Measurements from ENCODE around the gene TIGD1.
"Not testable (repeated sequence)": the region's sequence is repeated elsewhere in the genome, so short reads cannot be mapped to it uniquely, and the experiment has no call there.

TIGD1 gene

DNA sequence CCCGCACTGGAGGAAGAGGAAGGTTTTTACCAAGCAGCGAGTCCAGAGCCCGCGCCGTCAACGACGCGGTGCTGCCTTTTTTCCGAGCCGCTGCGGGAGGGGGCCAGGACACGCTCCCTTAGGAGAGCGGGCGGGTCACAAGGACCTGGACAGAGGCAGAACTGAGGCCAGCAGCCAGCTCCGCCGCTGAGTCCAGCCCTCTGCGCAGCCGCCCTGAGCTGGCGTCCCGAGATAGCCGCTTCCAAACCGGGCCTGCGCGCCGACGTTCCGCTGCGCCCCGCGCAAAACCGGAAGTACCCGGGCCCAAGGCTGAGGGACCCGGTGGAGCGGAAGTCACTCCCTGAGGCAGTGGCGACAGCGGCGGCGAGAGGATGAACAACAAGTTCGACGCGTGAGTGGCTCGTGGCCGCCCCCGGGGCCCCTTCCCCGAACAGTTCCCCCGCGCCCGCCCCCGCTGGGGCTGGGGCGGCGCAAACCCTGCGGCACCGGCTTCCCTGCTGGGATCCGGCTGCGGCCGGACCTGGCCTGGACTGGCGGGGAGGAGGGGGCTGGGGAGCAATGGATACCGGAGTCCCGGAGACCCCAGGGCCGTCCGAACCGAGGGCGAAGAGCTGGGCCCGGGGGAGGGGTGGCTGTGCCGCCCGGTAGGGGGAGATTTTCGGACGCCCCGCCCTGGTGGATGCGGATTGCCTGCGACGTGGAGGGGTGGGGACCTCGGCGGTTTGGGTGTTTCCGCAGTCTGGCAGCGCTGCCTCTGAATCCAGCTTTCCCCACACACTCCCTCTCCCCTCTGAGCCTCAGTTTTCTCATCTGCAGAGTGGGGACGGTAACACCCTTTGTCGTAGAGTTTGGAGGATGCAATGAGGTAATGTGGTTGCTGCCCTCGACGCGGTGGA lies at the start of gene TIGD1, which contains the start of gene EIF4E2:
Gene TIGD1 (minus strand): TSS at position 204 of the 896 bp plus-strand sequence. CDS start 675 bp downstream, outside the sequence.
Gene EIF4E2 (plus strand): TSS at position 336 of the 896 bp plus-strand sequence. CDS start 36 bp downstream, at position 372.
- peak; percentile 47 for DNase-seq

DNA sequence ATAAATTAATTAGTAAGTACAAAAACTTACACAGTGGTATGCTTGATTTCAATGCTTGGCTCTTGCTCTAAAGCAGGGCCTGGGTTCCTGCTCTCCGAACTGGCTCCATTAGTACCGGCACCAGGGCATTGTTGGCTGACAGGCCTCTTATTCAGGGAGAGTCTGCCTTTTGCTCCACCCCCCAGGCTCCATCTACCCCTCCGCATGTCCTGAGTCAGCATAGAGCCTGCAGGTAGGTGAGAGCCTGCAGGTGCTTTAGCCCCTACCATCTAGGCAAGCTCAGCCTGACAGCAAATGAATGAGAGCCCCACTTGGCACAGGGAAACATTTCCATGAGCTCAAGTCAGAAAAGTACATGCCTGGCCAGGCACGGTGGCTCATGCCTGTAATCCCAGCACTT lies 47.9 kb upstream of the TIGD1 start:
- DNase-seq: no peak

DNA sequence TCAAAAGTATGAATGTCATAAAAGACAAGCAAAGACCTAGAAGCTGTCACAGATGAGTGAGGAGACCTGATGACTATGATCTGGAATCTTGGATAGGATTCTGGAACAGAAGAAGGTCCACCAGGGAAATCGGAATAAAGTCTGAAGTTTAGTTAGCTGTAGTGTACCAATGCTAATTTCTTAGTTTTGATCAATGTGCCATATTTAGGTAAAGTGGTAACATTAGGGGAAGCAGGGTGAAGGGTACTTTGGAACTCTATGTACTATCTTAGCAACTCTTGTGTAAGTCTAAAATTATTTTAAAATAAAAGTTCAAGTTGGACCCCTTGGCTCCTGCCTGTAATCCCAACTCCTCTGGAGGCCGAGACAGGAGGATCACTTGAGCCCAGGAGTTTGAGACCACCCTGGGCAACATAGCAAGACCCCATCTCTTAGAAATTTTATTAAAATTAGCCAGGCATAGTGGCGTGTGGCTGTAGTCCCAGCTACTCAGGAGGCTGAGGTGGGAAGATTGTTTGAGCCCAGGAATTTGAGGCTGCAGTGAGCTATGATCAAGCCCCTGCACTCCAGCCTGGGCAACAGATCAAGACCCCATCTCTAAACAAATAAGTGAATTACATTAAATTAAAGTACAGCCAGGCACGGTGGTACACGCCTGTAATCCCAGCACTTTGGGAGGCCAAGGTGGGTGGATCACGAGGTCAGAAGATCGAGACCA lies 47.2 kb upstream of the TIGD1 start:
- DNase-seq: no peak

DNA sequence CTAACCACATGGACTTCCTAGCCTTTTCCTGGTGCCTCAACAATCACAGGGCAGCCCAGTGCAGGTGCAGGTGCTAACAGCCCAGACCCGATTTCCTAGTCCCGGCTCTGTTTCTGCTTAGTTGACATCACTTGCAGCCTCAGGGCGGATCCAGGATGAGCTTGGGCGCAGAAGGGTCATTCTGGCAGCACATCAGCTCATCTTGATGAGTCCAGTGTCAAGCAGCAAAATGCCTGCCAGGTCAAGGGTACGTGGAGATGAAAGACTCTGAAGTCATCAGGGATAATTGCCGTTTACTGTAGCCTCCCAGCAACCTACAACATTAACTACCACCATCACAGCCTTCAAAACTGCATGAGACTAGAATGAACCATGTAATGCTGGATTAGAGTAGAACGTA lies 43.6 kb upstream of the TIGD1 start:
- no peak for DNase-seq

DNA sequence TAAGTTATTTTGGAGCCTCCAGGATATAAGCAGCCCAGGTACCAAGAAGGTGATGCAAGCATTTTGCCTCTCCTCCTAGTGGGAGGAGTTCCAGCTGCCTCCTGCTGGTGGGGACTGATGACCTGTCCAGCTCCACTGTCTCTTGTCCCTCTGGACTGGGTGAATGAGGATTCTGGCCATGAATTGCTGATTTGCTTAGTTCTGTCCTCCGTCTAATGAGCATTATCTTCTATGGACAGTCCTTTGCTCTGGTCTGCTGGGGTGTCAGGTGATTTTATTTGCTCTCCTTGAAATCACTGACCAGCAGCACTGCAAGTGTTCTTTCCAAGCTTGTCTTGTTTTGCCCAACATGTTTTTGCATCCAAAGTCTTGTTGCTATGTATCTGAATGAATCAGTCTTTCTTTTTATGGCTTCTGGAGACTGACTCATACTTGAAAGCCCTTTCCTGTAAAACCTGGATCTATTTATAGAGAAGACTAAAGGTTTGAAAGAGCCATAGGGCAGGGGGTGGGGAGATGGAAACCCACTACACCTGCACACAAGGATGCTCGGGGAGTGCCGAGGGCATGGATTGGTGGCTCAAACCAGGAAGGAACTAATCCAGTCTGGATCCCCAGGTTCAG lies 42.5 kb upstream of the TIGD1 start:
- no peak for DNase-seq

DNA sequence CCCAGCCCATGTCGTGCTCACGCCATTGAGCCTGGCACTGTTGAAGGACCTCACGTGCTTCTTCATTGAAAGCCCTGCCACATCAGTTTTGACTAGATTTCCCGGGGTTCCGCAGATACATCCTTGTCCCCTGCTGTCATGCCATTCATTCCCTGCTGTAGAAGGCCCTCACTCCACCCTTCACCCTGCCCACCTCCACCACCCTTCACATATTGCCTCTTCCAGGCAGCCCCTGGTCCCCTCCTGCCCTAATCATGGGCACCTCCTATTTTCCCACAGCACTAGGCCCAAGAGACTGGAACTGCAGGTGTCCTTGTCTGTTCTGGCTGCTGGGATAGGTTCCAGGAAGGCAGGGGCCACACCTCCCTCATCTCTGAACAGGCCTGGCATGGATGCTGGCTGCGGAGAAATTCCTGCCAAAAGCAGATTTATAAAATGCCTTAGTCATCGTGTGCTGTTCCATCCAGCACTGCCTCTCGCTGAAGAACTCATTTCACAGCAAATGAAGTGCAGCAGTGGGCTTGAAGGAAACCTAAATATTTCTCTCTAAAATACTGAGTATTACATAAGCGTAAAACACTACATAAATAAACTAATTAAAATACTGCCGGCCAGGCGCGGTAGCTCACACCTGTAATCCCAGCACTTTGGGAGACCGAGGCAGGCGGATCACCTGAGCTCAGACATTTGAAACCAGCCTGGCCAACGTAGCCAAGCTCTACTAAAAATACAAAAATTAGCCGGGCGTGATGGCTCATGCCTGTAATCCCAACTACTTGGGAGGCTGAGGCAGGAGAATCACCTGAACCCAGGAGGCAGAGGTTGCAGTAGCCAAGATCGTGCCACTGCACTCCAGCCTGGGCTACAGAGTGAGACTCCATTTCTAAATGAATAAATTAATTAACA lies 38.6 kb upstream of the TIGD1 start:
- DNase-seq: no peak

DNA sequence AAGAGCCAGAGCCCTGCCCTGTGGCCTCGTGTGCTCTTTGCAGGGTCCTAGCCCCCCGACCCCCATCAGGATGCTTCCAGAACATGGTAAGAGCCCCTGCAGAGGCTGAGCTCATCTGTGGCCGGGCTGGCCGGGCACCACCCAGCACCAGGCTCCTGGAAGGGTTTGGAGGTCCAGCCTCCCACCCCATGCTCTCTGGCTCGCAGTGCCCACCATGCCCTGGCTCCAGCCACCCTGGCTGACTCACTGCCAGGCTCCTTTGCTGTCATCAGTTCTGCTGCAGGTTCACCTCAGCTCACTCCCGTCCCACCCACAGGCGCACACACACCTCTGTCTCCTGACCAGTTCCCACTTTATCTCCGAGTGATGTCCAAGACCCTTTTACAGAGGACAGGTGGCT lies 37.7 kb upstream of the TIGD1 start:
- no peak for DNase-seq

DNA sequence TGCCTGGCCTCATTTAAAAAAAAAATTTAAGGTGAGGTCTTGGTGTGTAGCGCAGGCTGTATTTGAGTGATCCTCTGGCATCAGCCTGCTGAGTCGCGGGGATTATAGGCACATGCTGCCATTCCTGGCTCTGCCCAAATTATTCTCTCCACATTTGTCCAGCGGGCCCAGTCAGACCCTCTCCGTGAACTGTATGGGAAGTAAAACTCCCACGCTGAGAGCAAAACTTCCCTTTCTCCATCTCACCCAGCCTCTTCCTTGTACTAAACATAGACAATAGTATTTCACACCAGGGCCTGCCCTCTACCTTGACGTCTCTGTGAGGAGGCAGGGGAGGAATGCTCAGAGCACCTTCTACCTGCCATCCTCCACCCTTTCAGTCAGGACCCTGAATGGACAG lies 37.2 kb upstream of the TIGD1 start:
- DNase-seq: no peak

DNA sequence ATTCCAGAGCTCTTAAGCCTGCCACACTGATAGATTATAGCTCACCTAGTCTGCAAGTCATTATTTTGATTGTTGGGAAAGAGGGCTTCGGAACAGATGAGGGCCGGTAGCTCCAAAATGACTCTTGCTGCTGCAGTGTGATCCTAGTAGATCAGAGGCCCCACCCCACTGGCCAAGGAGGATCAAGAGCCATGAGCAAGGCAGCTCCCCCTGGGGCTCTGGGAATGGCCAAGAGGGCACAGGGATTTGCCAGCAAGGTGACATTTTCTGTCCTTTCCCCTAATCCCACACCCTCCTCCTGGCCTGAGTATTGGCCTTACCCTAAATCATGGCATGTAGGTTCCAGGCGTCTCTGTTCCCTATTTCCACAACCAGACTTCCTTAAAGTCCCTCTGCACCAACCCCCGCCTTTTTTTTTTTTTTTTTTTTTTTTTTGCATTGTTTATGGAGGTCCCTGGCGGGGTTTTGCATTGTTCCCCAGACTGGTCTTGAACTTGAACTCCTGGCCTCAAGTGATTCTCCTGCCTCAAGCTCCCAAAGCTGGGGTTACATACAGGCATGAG lies 36.7 kb upstream of the TIGD1 start:
- no peak for DNase-seq

DNA sequence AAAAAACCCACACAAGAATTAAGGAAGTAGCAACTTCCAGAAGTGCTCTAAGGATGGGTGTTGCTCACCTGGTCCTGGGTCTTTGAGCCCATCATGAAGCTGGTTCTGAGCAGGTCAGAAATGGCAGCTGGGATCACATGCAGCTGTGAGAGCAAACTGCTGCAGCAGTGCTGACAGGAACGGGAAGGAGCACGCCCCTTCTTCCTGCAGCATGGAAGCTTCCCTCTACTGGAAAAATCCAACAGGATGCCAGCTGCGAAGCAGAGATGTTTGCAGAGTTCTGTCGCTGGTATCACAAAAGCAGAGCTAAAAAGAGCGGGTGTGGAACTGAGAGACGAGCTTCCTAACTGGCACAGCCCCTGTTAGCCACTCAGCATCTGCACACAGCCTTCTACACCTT lies 33.9 kb upstream of the TIGD1 start:
- no peak for DNase-seq

DNA sequence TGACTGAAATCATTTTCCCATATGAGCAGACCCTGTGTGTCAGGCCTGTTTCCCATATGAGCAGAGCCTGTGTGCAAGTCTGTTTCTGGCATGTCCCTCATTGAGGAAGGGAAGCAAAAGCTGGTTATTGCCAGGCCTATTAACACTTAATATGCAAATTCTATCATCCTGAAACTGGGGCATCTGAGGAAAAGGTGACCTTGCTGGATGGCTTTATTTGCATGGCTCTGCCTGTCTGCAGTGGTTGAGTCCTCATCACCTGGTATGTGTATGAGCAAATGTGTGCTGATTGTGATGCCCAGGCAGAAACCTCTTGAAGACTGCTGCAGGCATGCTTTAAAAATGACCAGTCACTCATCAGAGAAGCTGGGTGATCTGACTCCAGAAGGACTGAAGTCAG lies 31.4 kb upstream of the TIGD1 start:
- DNase-seq: no peak

DNA sequence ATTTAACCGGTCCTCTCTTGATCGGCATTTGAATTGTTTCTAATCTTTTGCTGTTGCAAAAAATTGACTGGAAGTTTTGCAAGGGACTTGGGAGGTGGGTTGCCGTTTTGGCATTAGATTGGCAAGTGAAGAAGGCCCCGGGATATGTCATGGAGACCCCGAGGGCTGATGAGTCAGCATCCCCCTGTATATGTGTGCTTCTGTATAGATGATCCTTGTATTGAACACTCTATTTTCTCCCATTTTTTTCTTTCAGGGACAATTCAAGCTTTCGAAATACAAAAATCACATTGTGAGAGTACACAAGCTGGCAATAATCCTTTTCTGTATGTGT lies 30.3 kb upstream of the TIGD1 start:
- no peak for DNase-seq

DNA sequence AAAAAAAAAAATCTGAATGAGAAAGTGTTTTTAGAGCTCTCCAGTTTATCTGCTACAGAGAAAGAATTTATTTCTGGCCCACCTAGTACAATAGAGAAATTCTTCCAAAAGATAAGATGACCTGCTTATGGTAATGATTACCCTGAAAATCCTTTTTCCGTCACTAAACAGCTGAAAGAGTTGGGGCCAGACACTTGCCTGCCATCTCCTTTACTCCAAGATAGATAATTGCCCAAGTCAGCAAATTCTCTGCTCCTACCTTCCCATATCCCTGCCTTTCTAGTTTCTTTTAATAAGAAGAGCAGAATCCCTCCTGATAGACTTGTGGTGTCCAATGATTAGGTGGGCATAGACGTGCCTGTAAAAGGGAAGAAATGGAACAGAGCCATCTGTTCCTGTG lies 28.3 kb upstream of the TIGD1 start:
- no peak for DNase-seq

DNA sequence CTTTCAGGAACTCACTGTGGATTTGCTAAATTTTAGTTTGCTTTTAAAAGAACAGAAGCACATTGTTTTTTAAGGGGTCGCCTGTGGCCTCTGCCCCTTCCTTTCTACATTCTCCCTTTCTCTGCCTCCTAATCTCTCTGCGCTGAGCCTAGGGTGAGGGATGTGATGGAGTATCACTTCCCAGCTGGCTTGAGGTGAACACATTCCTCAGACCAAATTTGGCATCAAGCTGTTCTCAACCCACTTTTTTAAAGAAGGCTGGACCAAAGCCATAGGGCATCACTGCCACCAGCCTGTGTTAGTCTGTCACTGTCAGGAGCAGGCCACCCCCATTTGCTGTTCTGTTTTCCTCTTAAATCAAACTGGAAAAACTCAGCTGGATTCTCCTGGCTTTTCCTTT lies 27.5 kb upstream of the TIGD1 start:
- DNase-seq: no peak

DNA sequence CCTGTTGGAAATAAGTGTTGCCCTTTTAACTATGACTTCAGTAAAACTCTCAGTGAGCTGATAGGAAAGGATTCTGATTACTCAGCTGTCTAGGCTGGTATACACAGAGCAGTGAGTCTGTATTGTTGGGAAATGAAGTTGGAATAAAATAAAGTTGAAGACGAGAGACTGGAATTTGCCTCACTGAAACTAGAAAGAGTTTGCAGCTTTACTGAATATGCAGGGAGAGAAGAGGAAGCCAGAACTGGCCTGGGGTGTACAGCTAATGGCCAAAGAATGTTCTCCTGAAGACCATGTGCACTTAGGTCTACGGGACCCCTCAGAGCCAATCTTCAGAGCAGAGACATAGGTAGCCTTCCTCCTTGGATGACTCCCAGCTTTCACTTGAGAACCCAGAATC lies 26.6 kb upstream of the TIGD1 start:
- no peak for DNase-seq

DNA sequence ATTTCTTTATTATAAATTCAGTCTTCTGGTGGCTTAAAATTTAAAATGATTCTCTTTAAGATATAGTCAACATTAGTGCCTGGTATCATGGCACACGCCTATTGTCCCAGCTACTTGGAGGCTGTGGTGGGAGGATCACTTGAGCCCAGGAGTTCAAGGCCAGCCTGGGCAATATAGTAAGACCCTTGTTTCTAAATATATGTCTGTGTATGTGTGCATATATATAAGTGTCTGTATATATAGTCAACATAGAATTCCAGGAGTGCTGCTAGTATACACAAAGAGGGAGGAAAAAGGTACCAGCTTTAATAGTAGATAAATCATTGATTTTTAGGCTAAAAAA lies 25.0 kb upstream of the TIGD1 start:
- DNase-seq: no peak

DNA sequence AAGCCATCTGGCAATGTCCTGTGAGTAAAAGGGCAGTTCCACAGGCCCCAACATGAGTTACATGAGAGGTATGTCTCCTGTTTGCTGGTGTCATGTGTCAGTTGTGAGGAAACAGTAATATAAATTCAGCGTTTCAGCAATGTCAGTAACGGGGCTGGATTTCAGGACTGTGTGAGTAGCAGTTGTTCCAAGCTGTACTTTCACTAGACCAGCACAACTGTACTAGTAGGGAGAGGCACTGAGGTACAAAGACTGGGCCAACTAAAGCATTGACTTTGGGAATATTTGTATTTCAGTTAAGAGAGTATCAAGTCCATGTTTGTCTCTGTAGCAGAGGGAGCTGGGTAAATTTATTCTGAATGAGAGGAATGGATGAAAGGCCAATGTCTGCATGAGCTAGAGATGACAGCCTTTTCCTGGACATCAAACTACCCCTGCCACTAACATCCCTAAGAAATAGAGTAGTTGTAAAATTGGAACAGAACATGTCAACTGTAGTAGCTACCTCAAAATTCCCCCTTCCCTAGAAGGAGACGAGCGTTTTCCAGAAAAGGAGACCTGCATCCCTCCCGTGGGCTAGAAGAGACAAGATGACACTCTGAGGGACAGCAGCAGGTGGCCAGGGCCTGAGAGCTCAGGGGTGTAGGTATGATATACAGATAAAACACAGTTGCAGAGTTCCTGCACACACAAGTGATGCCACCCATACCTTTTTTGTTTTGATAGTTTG lies 24.5 kb upstream of the TIGD1 start:
- no peak for DNase-seq

DNA sequence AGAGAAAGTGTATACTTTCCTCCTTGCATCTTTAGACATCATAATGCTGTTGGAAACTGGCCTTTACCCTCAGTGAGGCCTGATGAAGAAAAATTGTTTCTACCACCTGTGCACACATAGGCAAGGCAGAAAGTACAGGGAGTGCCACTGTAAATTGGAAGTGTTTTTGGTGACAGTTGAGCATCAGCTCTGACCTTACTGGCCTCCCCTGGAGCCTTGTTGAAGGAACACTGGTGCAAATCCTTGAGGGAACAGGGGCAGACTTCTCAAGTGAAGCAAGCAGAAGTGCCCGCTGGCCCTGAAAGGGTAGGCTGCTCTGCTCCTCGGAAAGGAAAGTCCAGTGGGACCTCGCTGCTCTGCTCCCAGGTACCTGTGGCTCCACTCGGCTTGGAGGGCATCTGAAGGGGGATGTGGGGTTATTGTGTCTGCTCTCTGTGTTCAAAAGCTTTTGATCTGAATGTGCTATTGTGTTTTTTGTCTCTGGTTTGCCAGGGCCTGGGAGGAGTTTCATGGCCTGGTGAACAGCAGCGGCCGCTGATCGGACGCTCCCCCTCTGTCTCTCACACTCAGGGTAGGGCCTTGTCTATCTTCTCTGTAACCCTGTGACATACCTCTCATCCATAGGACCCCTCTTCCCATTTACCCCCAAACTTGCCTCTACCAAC lies 23.5 kb upstream of the TIGD1 start:
- DNase-seq: no peak

DNA sequence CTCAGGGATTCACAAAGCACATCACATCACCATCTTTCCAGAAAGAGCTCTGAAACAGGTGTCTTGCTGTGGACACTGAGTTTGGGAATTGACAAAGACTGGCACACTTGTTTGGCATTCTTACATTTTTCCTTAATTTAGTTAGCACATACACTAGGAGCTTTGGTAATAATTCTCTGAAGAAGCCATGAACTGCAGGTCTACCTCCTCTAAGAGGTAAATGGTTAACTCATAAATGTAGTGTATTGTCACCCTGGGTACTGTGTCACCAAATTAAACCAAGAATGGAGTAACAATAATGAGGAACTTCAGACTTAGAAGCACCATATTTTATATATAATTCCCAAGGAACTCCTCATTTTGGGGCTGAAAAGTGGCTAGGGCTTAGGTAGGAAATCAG lies 22.7 kb upstream of the TIGD1 start:
- DNase-seq: no peak

DNA sequence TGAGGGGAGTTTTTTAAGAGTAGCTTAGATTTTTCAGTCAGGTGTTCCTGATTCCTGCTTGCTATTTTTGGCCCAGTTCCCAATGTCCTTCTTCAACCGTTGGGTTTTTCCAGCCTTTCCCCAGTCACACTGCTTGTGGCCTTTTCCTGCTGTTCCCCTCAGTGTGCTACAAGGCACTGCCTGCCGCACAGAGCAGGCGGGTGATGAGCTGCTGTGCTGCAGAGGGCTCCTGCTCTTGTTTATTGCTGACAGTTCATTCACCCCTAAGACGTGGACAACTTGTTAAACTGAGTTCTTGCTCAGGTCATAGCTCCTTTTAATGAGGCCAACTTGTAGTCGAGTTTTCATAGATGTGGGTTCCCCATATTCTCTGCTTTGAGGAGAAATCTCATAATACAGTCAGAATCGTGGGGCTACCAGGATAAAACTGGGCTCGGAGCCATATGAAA lies 20.7 kb upstream of the TIGD1 start:
- DNase-seq: no peak

DNA sequence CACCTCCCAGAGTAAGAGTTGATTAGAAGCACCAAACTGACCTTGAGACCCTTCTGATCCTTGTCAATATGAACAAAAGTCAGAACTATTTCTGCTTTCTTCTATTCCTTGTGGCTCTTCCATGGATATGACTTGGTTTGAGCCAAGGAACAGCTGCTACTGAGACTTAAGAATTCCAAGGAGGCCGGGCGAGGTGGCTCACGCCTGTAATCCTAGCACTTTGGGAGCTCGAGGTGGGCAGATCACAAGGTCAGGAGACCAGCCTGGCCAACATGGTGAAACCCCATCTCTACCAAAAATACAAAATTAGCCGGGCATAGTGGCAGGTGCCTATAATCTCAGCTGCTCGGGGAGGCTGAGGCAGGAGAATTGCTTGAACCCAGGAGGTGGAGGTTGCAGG lies 20.1 kb upstream of the TIGD1 start:
- not testable (repeated sequence) for DNase-seq

Data from NCI-H1417 treated with DMSO at 0.1 percent for 48 hours (cell line).